LNCAP (cell line): ENCODE results near the gene SLIT1.

ENCODE experiments used
- CTCF ChIP-seq: fragments of 450-650 bp; IDR thresholded peaks from 2 replicates; pipeline ENCODE4 v1.5.1; 2017; ENCODE audit warnings: mild to moderate bottlenecking

The SLIT1 gene

DNA sequence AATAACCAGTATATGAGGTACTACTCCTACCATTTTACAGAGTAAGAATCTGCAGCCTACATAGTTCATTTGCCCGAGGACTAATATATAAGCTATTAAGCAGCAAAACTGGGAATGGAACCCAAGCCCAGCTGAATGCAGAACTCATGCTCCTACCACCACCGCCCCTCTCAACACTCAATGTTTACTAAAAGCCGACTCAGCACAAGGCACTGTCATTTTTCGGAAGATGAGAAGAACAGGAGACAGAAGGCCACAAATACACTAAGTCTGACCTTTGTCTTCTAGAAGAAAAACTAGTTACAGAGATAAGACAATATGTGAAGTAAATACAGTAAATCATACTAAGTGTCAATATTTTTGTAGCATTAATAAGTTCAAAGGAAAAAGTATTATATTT lies 40.6 kb upstream of the SLIT1 start:
- TF ChIP-seq CTCF, result no peak

- TF ChIP-seq CTCF, result no peak
Measured at GRCh38 chr10:97224483-97225435, 39.0 kb upstream of the SLIT1 start.

DNA sequence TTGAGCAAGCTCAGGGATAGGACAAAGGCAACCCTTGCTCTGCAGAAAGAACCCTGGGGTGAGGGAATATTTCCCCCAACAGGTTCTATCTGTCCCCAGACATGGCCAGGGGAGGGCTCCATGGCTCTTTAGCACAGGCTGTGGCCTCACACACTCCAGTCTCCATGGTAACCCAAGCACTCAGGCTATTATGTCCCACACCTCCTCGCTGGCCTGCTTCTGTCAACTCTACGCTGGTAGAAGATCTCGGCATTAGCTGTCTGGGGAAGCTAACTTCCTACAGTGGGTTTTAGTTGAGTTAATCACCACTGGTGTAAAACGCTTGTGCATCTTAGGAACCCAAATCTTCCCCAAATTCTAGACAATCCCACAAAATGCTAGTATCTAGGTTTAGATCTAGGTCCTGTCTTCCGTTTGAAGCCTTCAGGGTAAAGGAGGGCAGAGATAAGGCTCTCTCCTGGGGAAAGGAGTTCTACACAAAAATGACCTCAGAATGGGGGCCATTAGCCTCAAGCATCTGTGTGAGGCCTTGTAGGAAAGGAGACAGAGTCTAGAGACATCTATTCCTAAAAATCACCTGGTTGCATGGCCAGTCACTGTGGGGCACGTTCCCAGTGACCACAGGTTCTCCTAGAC lies 36.7 kb upstream of the SLIT1 start:
- no peak for TF ChIP-seq CTCF

DNA sequence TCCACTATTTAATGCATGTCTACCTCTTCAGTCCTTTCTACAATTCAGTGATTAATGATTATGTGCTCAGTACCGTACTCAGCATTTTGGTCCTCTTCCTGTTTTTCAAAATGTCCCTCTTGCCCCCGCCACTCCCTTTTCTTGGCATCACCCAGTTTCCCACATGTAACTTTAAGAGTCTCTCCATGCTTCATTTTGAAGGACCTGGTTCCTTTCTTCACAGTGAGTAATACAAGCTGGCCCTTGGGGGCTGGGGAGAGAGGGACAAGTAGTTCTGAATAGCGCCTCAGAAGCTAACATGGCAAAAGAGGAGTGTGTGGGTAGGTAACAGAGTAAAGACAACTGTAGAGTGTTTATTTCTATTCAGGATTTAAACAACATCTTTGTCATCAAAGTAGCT lies 34.6 kb upstream of the SLIT1 start:
- TF ChIP-seq CTCF, result no peak

DNA sequence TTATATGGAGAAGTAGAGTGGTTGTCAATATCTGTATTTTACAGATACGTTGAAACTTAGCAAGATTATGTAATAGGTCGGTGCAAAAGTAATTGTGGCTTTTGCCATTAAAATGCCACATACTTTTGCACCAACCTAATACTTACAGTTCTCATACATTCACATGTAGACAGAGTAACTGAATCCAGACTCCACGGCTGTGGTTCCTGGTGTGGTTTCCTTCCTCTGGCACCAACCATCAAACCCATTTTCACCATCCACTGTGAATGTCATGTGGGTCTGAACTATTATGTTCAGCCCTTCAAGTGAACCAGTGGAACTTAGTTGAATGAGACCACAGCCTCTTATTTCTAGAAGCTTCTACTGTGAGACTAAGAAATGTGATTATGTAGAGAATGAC lies 31.5 kb upstream of the SLIT1 start:
- no peak for TF ChIP-seq CTCF

DNA sequence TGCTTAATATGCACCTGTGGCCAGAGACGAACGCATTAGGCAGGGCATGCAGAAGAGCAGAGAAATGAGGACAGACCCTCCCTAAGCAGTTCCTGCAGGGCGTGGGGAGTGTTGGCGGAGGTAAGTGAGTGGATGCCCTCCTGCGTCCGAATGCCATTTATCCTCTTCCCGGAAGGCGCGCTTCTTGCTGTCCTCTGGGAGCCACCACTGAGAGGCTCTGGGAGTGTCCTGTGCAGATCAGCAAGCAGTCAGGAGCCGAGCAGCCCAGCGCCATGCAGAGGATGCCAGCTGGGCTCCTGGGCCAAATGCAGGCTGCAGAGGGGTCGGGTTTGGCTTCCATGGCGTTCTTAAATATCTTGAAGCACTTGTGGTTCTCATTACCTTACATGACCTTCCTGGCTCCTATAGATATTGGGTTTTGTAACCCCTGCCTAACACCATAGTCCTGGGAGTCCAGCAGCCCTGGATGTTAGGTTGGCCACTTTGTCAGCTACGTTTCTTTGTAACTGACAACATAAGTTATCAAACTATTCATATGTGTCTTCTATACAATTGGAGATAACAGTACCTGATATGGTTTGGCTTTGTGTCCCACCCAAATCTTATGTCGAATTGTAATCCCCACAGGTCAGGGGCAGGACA lies 30.0 kb upstream of the SLIT1 start:
- TF ChIP-seq CTCF, result no peak

- no peak for TF ChIP-seq CTCF
Measured at GRCh38 chr10:97213431-97213830, 27.7 kb upstream of the SLIT1 start.
